Vagina (tissue), 2 donors: ENCODE measurements around the gene PRDM5. TPM values are rescaled to one million over a fixed set of nuclear protein-coding genes. Genes with fewer than 3 reads are reported as not detected.

Source experiments
- DNase-seq, 2 donors: peaks; one replicate each; pipeline ENCODE4 v3.0.0-alpha.2; 2017; ENCODE audit errors: extremely low spot score in 2 of 2
- H3K27ac ChIP-seq: fragments of 200-600 bp; sonication (generic); one replicate; pipeline ENCODE4 v1.5.1; 2019
- H3K27me3 ChIP-seq: fragments of 200-600 bp; sonication (generic); one replicate; pipeline ENCODE4 v1.5.1; 2019
- H3K36me3 ChIP-seq, 2 donors: fragments of 200-600 bp; sonication (generic); one replicate each; pipeline ENCODE4 v1.5.1; 2017 to 2019
- H3K4me1 ChIP-seq: fragments of 200-600 bp; sonication (generic); one replicate; pipeline ENCODE4 v1.5.1; 2019
- H3K4me3 ChIP-seq, 2 donors: fragments of 200-600 bp; sonication (generic); 1 replicate in 1 of 2; 2 replicates in 1 of 2; pipeline ENCODE4 v1.5.1; 2016 to 2019
- H3K9me3 ChIP-seq: fragments of 200-600 bp; sonication (generic); one replicate; pipeline ENCODE4 v1.5.1; 2019
- CTCF ChIP-seq, 3 experiments: fragments of 450-650 bp in 2 of 3; fragments of 200-600 bp in 1 of 3; sonication (generic) in 1 of 3; IDR thresholded peaks; one replicate each; pipeline ENCODE4 v1.5.1; 2017 to 2019; ENCODE audit warnings: antibody characterized with exemption in 3 of 3, mild to moderate bottlenecking in 2 of 3, moderate library complexity in 2 of 3
- POLR2A ChIP-seq, 2 donors: fragments of 450-650 bp; IDR thresholded peaks; one replicate each; pipeline ENCODE4 v1.6.1; 2017; ENCODE audit warnings: antibody characterized with exemption in 2 of 2, mild to moderate bottlenecking in 2 of 2, moderate library complexity in 2 of 2
- POLR2AphosphoS5 ChIP-seq, 2 donors: sonication (generic); formaldehyde crosslinking; IDR thresholded peaks; one replicate each; pipeline ENCODE4 v1.9.0; 2017; ENCODE audit warnings: antibody characterized with exemption in 2 of 2, mild to moderate bottlenecking in 2 of 2, low read depth in 1 of 2; ENCODE audit not compliant: insufficient read depth in 1 of 2
- intact Hi-C: fragments of 100-400 bp; cut with DNase I; formaldehyde crosslinking; loops from one replicate; pipeline ENCODE4 v1.15.1; 2023
- total RNA-seq: library from RNA; depleted of rRNA; stranded (reverse); fragments of >200 nt; gene quantifications from one replicate; pipeline ENCODE4 v1.2.3, GENCODE V29; 2016

The PRDM5 gene
- total RNA-seq, 1 donor from 2014 or later = 15.2 TPM

DNA sequence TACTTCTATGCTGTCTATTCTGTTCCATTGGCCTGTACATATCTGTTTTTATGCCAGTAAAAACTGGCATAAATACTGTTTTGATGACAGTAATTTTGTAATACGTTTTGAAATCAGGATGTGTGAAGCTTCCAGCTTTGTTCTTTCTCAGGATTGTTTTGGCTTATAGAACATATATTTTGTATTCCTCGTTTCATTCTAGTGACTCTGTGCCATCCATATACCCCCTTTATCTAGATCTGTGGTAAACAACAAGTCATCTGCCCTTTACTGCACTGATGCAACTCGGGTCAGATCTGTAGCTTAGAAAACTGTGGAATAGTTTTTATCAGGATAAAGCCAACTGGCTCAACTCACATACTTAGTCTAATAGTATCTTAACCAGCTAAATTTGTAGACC lies 233.7 kb downstream of the PRDM5 start:
- no peak overlapping the region for H3K27ac ChIP-seq
- DNase-seq = no peak
- no peaks in the 10 kb centered on the region for H3K36me3 ChIP-seq
- H3K27me3 ChIP-seq = no peaks in the 10 kb centered on the region
- no peak overlapping the region for H3K4me3 ChIP-seq
- intact Hi-C loops = no loop called here
- no peaks in the 10 kb centered on the region for H3K9me3 ChIP-seq
- H3K4me1 ChIP-seq = no peaks in the 10 kb centered on the region
- TF ChIP-seq CTCF (IDR thresholded peaks at IDR 0.05) (no peak), POLR2AphosphoS5 (IDR thresholded peaks at IDR 0.05; ENCODE audit: insufficient read depth in 1 of 2, low read depth in 1 of 2) (no peak)

DNA sequence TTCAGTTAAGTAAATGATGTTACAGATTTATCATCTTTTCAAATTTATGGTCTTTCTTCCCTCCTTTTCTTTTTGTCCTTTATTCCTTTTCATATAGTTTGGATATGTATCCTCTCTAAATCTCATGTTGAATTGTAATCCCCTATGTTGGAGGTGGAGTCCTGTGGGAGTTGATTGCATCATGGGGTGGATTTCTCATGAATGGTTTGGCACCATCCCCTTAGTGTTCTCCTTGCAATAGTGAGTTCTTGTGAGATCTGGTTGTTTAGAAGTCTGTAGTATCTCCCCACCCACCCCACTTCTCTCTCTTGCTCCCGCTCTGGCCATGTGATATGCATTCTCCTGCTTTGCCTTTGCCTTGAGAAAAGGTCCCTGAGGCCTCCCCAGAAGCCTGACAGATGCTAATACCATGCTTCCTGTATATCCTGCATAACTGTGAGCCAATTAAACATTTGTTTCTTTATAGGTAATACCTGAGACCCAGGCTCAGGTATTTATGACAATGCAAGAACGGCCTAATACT lies 236.7 kb downstream of the PRDM5 start:
- intact Hi-C loops = no loop called here
- no peak for TF ChIP-seq POLR2A (IDR thresholded peaks at IDR 0.05)
- no peak for TF ChIP-seq CTCF (IDR thresholded peaks at IDR 0.05)
- no peak for TF ChIP-seq POLR2AphosphoS5 (IDR thresholded peaks at IDR 0.05; ENCODE audit: insufficient read depth in 1 of 2, low read depth in 1 of 2)
- no peaks in the 10 kb centered on the region for H3K36me3 ChIP-seq
- no peaks in the 10 kb centered on the region for H3K27me3 ChIP-seq
- no peaks in the 10 kb centered on the region for H3K9me3 ChIP-seq
- no peak overlapping the region for H3K4me3 ChIP-seq
- no peak overlapping the region for H3K27ac ChIP-seq
- H3K4me1 ChIP-seq = no peaks in the 10 kb centered on the region
- DNase-seq = no peak

DNA sequence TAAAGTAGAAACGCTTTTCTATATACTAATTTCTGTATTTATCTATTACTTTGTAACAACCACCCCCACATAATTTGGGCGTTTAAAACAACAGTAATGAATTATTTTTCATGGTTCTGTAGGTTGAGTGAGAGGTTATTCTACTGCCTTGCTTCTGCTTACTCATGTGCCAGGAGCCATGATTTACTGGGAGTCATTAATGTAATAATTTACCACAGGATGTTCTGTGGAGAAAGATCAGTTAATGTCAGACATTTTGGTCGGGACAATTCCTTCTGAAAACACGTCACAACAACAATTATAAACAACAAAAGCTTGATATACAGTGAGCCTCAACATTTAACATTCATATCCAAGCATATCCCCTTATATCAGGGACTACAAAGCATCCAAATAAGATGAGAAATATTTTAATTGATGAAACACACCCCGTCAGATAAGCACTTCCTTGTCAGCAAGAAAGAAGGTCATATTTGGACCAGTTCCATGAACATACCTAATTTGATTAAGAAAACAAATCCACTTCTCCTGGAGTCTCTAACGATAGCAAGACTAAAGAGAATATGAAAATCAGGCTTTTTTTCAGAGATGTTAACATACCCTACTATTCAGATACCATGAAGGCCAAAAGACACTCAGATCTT lies 238.5 kb downstream of the PRDM5 start:
- intact Hi-C loops = no loop called here
- no peaks in the 10 kb centered on the region for H3K4me1 ChIP-seq
- TF ChIP-seq POLR2AphosphoS5 (IDR thresholded peaks at IDR 0.05; ENCODE audit: insufficient read depth in 1 of 2, low read depth in 1 of 2) (no peak), POLR2A (IDR thresholded peaks at IDR 0.05) (no peak)
- H3K9me3 ChIP-seq = no peaks in the 10 kb centered on the region
- H3K36me3 ChIP-seq = no peaks in the 10 kb centered on the region
- DNase-seq = no peak
- no peaks in the 10 kb centered on the region for H3K27me3 ChIP-seq
- no peak overlapping the region for H3K27ac ChIP-seq
- no peak overlapping the region for H3K4me3 ChIP-seq

- H3K4me3 ChIP-seq = no peak overlapping the region
- no peaks in the 10 kb centered on the region for H3K27me3 ChIP-seq
- no peak for DNase-seq
- no peaks in the 10 kb centered on the region for H3K36me3 ChIP-seq
- no peaks in the 10 kb centered on the region for H3K9me3 ChIP-seq
- H3K4me1 ChIP-seq = no peaks in the 10 kb centered on the region
- intact Hi-C loops = no loop called here
- TF ChIP-seq POLR2AphosphoS5 (IDR thresholded peaks at IDR 0.05; ENCODE audit: insufficient read depth in 1 of 2, low read depth in 1 of 2) (no peak), POLR2A (IDR thresholded peaks at IDR 0.05) (no peak)
- no peak overlapping the region for H3K27ac ChIP-seq
Measured at GRCh38 chr4:120682981-120683380, 239.5 kb downstream of the PRDM5 start.

DNA sequence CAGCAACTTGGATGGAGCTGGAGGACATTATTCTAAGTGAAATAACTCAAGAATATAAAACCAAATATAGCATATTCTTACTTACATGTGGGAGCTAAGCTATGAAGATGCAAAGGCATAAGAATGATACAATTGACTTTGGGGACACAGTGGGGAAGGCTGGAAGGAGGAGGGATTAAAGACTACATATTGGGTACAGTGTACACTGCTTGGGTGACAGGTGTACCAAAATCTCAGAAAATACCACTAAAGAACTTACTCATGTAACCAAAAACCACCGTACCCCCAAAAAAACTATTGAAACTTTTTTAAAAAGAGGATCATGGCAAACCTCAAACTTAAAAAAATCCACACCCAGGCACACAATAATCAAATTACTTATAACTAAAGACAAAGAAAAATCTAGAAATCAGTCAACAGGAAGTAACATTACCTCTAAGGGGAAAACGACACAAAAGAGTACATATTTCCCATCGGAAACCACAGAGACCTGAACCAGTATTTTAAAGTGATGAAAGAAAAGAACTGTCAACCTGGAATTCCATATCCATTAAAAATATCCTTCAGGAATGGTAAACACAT lies 241.8 kb downstream of the PRDM5 start:
- no peaks in the 10 kb centered on the region for H3K27me3 ChIP-seq
- TF ChIP-seq POLR2AphosphoS5 (IDR thresholded peaks at IDR 0.05; ENCODE audit: insufficient read depth in 1 of 2, low read depth in 1 of 2) = no peak
- no peak for TF ChIP-seq CTCF (IDR thresholded peaks at IDR 0.05)
- no peak for TF ChIP-seq POLR2A (IDR thresholded peaks at IDR 0.05)
- no peaks in the 10 kb centered on the region for H3K9me3 ChIP-seq
- no peak overlapping the region for H3K27ac ChIP-seq
- no peak for DNase-seq
- no peaks in the 10 kb centered on the region for H3K36me3 ChIP-seq
- no peaks in the 10 kb centered on the region for H3K4me1 ChIP-seq
- intact Hi-C loops = no loop called here
- no peak overlapping the region for H3K4me3 ChIP-seq

DNA sequence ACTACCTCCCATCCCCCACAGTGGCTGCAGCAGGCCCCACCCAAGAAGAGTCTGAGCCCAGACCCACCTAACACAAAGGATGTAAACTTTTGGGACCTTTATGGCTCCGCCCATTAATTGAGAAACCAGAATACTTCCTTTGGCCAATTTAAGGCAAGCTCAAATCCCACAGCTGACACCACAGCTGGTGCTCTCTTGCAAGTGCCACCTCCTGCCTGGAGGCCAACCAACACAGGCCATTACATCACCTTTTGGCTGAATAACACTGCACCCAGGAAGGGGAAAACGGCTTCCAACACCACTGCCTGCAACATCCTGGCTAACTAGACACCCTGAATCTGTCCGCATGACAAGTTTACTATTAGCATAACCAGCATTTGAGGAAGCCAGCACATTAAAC lies 248.8 kb downstream of the PRDM5 start:
- DNase-seq = no peak
- no peaks in the 10 kb centered on the region for H3K36me3 ChIP-seq
- H3K9me3 ChIP-seq = no peaks in the 10 kb centered on the region
- no peak overlapping the region for H3K4me3 ChIP-seq
- H3K27me3 ChIP-seq = no peaks in the 10 kb centered on the region
- TF ChIP-seq POLR2A (IDR thresholded peaks at IDR 0.05) (no peak), POLR2AphosphoS5 (IDR thresholded peaks at IDR 0.05; ENCODE audit: insufficient read depth in 1 of 2, low read depth in 1 of 2) (no peak), CTCF (IDR thresholded peaks at IDR 0.05) (no peak)
- no peak overlapping the region for H3K27ac ChIP-seq
- no peaks in the 10 kb centered on the region for H3K4me1 ChIP-seq
- intact Hi-C loops = no loop called here
